ENCODE data around the gene COL7A1. TPM values are rescaled to one million over a fixed set of nuclear protein-coding genes. Genes with fewer than 3 reads are reported as not detected.

COL7A1 gene
- total and polyA plus RNA-seq, 2 experiments from 2014 or later: 4.0 to 7.9 TPM

DNA sequence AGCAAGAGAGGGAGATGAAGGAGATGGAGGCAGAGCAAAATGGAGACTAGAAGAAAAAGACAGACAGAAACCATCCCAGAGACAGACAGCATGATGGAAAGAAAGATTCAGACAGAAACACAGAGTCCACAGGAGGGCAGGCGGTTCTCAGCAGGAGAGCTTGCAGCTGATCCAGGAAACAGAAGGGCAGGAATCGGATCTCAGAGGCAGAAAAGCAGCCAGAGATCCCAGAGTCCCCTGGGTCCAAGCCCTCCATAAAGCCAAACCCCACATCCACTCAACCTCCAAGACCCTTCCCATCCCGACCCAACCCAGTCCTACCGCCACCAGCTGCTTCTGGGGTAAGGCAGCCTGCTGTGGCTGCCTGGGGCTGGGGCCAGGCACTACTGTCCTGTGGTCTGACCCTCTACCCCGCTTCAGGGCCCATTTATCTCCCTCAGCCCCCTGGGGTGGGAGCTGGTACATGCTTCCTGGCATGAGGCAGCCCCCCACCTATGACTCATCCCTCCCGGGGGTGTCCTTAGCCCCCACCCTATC, 31.7 kb downstream of the COL7A1 start, which contains the start of gene UCN2 (continued):
- TF ChIP-seq, protein P1, sequence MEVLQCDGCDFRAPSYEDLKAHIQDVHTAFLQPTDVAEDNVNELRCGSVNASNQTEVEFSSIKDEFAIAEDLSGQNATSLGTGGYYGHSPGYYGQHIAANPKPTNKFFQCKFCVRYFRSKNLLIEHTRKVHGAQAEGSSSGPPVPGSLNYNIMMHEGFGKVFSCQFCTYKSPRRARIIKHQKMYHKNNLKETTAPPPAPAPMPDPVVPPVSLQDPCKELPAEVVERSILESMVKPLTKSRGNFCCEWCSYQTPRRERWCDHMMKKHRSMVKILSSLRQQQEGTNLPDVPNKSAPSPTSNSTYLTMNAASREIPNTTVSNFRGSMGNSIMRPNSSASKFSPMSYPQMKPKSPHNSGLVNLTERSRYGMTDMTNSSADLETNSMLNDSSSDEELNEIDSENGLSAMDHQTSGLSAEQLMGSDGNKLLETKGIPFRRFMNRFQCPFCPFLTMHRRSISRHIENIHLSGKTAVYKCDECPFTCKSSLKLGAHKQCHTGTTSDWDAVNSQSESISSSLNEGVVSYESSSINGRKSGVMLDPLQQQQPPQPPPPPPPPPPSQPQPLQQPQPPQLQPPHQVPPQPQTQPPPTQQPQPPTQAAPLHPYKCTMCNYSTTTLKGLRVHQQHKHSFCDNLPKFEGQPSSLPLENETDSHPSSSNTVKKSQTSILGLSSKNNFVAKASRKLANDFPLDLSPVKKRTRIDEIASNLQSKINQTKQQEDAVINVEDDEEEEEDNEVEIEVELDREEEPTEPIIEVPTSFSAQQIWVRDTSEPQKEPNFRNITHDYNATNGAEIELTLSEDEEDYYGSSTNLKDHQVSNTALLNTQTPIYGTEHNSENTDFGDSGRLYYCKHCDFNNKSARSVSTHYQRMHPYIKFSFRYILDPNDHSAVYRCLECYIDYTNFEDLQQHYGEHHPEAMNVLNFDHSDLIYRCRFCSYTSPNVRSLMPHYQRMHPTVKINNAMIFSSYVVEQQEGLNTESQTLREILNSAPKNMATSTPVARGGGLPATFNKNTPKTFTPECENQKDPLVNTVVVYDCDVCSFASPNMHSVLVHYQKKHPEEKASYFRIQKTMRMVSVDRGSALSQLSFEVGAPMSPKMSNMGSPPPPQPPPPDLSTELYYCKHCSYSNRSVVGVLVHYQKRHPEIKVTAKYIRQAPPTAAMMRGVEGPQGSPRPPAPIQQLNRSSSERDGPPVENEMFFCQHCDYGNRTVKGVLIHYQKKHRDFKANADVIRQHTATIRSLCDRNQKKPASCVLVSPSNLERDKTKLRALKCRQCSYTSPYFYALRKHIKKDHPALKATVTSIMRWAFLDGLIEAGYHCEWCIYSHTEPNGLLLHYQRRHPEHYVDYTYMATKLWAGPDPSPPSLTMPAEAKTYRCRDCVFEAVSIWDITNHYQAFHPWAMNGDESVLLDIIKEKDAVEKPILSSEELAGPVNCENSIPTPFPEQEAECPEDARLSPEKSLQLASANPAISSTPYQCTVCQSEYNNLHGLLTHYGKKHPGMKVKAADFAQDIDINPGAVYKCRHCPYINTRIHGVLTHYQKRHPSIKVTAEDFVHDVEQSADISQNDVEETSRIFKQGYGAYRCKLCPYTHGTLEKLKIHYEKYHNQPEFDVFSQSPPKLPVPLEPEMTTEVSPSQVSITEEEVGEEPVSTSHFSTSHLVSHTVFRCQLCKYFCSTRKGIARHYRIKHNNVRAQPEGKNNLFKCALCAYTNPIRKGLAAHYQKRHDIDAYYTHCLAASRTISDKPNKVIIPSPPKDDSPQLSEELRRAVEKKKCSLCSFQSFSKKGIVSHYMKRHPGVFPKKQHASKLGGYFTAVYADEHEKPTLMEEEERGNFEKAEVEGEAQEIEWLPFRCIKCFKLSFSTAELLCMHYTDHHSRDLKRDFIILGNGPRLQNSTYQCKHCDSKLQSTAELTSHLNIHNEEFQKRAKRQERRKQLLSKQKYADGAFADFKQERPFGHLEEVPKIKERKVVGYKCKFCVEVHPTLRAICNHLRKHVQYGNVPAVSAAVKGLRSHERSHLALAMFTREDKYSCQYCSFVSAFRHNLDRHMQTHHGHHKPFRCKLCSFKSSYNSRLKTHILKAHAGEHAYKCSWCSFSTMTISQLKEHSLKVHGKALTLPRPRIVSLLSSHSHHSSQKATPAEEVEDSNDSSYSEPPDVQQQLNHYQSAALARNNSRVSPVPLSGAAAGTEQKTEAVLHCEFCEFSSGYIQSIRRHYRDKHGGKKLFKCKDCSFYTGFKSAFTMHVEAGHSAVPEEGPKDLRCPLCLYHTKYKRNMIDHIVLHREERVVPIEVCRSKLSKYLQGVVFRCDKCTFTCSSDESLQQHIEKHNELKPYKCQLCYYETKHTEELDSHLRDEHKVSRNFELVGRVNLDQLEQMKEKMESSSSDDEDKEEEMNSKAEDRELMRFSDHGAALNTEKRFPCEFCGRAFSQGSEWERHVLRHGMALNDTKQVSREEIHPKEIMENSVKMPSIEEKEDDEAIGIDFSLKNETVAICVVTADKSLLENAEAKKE (CRISPR knock-in tag; IDR thresholded peaks at IDR 0.05): no peak
- TF ChIP-seq NANOG (IDR thresholded peaks at IDR 0.05; ENCODE audit: borderline replicate concordance) (no peak), STAT1 (IDR thresholded peaks at IDR 0.05; ENCODE audit: unreplicated experiment) (no peak), ZNF114 (CRISPR knock-in tag; IDR thresholded peaks at IDR 0.05) (no peak)

GRCh38 chr3:48562367-48563095, 32.6 kb downstream of the COL7A1 start:
- Histone ChIP-seq H3K36me3 (ENCODE audit: insufficient read depth) (no peaks in the 10 kb centered on the region), H3K9me2 (ENCODE audit: insufficient read depth) (no peaks in the 10 kb centered on the region), H4K20me1 (replicated peaks; ENCODE audit: insufficient read depth) (no peaks in the 10 kb centered on the region), H3F3A (replicated peaks; ENCODE audit: low read depth) (0 out of 2 replicates have a peak, but pooled peaks cover 3% of the 10 kb centered on the region), H3K27me3 (ENCODE audit: insufficient read depth) (no peaks in the 10 kb centered on the region), H3K4me3 (no peak overlapping the region), H3K27ac (ENCODE audit: low read depth) (no peak overlapping the region), H3K79me2 (replicated peaks; ENCODE audit: insufficient read depth) (no peaks in the 10 kb centered on the region), H3K4me2 (no peak overlapping the region), H2AFZ (no peak overlapping the region), H3K4me1 (ENCODE audit: insufficient read depth) (peaks cover 19% of the 10 kb centered on the region; the same call in 1 of the 2 replicates)
- DNase-seq (ENCODE audit: low spot score): no peak
- Mint-ChIP-seq H3K27ac (no peak overlapping the region), H3K4me1 (peaks cover 39% of the 10 kb centered on the region), H3K9me3 (no peaks in the 10 kb centered on the region; the same call in 1 of the 3 replicates), H3K36me3 (ENCODE audit: low read depth) (no peaks in the 10 kb centered on the region; the same call in 2 of the 3 replicates), H3K27me3 (ENCODE audit: insufficient read depth, low read depth, poor library complexity) (peaks cover 19% of the 10 kb centered on the region), H3K4me3 (no peak overlapping the region)
- ATAC-seq: no peak
- TF ChIP-seq POLR2AphosphoS5 (IDR thresholded peaks at IDR 0.05; ENCODE audit: low read depth) (no peak), REST (IDR thresholded peaks at IDR 0.05; ENCODE audit: unreplicated experiment) (no peak), ETS1 (IDR thresholded peaks at IDR 0.05) (no peak), STAT1 (IDR thresholded peaks at IDR 0.05; ENCODE audit: unreplicated experiment) (no peak), EZH2phosphoT487 (IDR thresholded peaks at IDR 0.05; ENCODE audit: unreplicated experiment) (no peak), CREB1 (CRISPR knock-in tag; IDR thresholded peaks at IDR 0.05; ENCODE audit: low read depth) (no peak), JUNB (IDR thresholded peaks at IDR 0.05; ENCODE audit: unreplicated experiment) (no peak), ZNF331 (CRISPR knock-in tag; IDR thresholded peaks at IDR 0.05; ENCODE audit: low read depth) (no peak)
- TF ChIP-seq, protein P2, sequence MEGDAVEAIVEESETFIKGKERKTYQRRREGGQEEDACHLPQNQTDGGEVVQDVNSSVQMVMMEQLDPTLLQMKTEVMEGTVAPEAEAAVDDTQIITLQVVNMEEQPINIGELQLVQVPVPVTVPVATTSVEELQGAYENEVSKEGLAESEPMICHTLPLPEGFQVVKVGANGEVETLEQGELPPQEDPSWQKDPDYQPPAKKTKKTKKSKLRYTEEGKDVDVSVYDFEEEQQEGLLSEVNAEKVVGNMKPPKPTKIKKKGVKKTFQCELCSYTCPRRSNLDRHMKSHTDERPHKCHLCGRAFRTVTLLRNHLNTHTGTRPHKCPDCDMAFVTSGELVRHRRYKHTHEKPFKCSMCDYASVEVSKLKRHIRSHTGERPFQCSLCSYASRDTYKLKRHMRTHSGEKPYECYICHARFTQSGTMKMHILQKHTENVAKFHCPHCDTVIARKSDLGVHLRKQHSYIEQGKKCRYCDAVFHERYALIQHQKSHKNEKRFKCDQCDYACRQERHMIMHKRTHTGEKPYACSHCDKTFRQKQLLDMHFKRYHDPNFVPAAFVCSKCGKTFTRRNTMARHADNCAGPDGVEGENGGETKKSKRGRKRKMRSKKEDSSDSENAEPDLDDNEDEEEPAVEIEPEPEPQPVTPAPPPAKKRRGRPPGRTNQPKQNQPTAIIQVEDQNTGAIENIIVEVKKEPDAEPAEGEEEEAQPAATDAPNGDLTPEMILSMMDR (conservative IDR thresholded peaks at IDR 0.05; ENCODE audit: low read depth in 2 of 2): no peak
